AG04450 (cell line): ENCODE results near the gene PRKAR1B. TPM values are rescaled to one million over a fixed set of nuclear protein-coding genes. Genes with fewer than 3 reads are reported as not detected.

ENCODE experiments used
- CTCF ChIA-PET: fragments of 300-600, 350-600 bp; formaldehyde crosslinking; extraction: SDS; loops from one replicate; lab custom pipeline; 2022; ENCODE audit warnings: antibody characterized with exemption, inconsistent platforms; lab: Charles Lee
- POLR2A ChIA-PET: fragments of 350-600 bp; formaldehyde crosslinking; extraction: SDS; loops from one replicate; lab custom pipeline; 2021; ENCODE audit warnings: antibody characterized with exemption, inconsistent platforms; lab: Yijun Ruan, JAX
- DNase-seq: peaks from one replicate; pipeline ENCODE4 v3.0.0-alpha.2; 2011; ENCODE audit warnings: low read depth, low spot score
- H3K27ac ChIP-seq: one replicate; pipeline ENCODE4 v1.5.1; 2012; ENCODE audit warnings: low read depth, low read length, control low read depth
- H3K27me3 ChIP-seq: one replicate; pipeline ENCODE4 v1.6.0; 2012; ENCODE audit warnings: low read length; ENCODE audit not compliant: control insufficient read depth, insufficient read depth
- H3K4me3 ChIP-seq: 2 replicates; pipeline ENCODE4 v1.5.1; 2011; ENCODE audit warnings: mild to moderate bottlenecking, low read depth, low read length, control low read depth
- H3K9me3 ChIP-seq: 2 replicates; pipeline ENCODE4 v1.5.1; 2012; ENCODE audit warnings: low read length; ENCODE audit not compliant: control insufficient read depth, insufficient read depth
- CTCF ChIP-seq: IDR thresholded peaks from 2 replicates; pipeline ENCODE4 v1.5.1; 2011; ENCODE audit warnings: low read depth, low read length, control low read depth, inconsistent platforms
- polyA plus RNA-seq: library from polyadenylated mRNA; depleted of rRNA; stranded (reverse); fragments of >200 nt; gene quantifications from 2 replicates; pipeline ENCODE4 v1.2.3, GENCODE V29; 2011

The PRKAR1B gene
- polyA plus RNA-seq, 1 experiment = 16.1 TPM

DNA sequence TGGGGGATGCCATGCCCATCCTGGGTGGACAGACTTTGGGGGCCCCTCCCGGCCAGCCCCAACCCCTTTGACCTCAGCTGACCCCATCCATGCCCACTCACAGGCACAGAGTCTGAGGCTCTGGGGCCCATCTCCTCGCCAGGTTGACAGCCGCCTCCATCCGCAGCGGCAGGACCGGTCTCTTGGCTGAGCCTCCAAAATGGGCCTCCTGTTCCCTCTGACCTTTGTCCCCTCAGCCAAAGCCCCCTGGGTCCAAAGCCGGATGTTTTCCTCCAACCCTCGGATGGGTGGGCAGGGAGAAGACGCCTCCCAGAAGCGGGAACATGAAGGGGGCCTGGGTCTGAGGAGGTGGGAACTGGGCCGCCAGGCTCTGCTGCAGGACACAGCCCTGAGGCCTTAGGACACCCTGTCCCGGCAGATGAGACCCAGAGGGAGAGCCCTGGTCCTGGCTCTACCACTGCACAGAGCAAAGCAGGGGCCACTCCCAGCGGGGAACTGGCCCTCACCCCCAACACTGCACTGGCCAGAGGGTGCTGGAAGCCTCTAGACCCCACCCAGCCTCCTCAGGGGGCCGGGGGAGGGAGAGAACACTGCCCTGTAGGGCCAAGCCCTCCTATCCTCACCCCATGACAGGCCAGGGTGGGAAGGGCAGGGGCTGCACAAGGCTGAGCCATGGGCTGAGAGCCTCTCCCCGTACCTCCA is 220.0 kb downstream of the PRKAR1B start:
- TF ChIP-seq CTCF = no peak
- Histone ChIP-seq H3K4me3 (no peak overlapping the region), H3K27ac (no peak overlapping the region), H3K9me3 (no peaks in the 10 kb centered on the region; the same call in 1 of the 2 replicates), H3K27me3 (no peaks in the 10 kb centered on the region)
- DNase-seq = no peak
- ChIA-PET CTCF (no interaction called here), POLR2A (no interaction called here)

DNA sequence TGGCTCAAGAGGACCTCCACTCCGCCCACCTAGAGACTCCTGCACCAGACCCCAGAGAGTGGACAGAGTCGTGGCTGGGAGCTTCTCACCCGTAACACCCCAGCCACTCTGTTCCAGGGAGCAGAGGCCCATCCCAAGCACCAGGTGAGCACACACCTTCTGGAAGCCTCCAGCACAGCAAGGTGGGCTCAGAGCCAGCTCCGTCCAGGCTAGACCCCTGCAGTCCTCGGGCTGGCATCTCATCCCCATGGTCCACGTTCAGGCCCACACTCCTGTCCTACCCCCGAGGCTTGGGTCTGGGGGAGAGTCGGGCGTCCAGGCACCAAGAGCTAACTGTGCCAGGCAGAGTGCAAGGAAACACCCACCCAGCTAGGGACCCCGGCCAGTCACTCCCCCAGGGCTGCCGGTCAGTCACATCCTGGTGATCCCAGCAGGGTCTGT is 220.7 kb downstream of the PRKAR1B start:
- H3K9me3 ChIP-seq = no peaks in the 10 kb centered on the region; the same call in 1 of the 2 replicates
- ChIA-PET CTCF (no interaction called here), POLR2A (interaction anchor here (0.6 kb wide), 1 partner anchor 9 kb away, joined by 3 read pairs; no protein-coding TSS in a partner anchor)
- no peak for DNase-seq
- no peak overlapping the region for H3K27ac ChIP-seq
- no peak overlapping the region for H3K4me3 ChIP-seq
- no peaks in the 10 kb centered on the region for H3K27me3 ChIP-seq
- TF ChIP-seq CTCF = no peak

GRCh38 chr7:505171-505570 is 221.9 kb downstream of the PRKAR1B start:
- ChIA-PET CTCF (no interaction called here), POLR2A (no interaction called here)

GRCh38 chr7:504221-505111 is 222.6 kb downstream of the PRKAR1B start:
- TF ChIP-seq CTCF = no peak
- no peak for DNase-seq
- CTCF ChIA-PET = no interaction called here

More at GRCh38 chr7:505171-505570, 221.9 kb downstream of the PRKAR1B start:
- TF ChIP-seq CTCF = no peak
- Histone ChIP-seq H3K9me3 (peaks cover under 1% of the 10 kb centered on the region; the same call in 1 of the 2 replicates), H3K27me3 (no peaks in the 10 kb centered on the region), H3K4me3 (no peak overlapping the region), H3K27ac (no peak overlapping the region)
- no peak for DNase-seq

More at GRCh38 chr7:504221-505111, 222.6 kb downstream of the PRKAR1B start:
- Histone ChIP-seq H3K27ac (no peak overlapping the region), H3K9me3 (peaks cover 3% of the 10 kb centered on the region; the same call in 1 of the 2 replicates), H3K27me3 (no peaks in the 10 kb centered on the region), H3K4me3 (no peak overlapping the region)
- POLR2A ChIA-PET = no interaction called here
